Measurements from ENCODE around the gene OR6S1.
"Not testable (repeated sequence)": the region's sequence is repeated elsewhere in the genome, so short reads cannot be mapped to it uniquely, and the experiment has no call there.

Gene OR6S1

DNA sequence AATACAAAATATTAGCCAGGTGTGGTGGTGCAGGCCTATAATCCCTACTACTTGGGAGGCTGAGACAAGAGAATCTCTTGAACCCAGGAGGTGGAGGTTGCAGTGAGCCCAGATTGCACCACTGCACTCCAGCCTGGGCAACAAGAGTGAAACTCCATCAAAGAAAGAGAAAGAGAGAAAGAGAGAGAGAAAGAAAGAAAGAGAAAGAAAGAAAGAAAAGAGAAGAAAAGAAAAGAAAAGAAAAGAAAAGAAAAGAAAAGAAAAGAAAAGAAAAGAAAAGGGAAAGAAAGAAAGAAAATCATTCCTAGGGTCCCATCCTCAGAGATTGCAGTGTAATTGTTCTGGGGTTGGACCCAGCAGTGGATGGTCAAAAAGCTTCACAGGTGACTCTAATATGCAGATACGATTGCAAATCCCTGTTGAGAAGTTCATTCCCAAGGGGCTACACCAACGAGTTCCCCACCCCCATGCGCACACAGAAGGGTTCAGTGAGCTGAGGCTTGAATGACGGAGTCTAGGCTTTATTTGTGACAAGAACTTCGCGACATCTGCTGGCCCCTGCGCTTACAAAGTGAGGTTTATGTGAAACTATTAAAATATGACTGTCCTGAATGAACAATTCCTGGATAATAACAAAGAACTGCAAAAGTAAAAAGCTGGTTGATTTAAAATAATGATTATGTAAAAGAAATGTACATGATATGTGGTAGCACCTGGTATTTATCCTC, 32.9 kb downstream of the OR6S1 start:
- no peak for DNase-seq

DNA sequence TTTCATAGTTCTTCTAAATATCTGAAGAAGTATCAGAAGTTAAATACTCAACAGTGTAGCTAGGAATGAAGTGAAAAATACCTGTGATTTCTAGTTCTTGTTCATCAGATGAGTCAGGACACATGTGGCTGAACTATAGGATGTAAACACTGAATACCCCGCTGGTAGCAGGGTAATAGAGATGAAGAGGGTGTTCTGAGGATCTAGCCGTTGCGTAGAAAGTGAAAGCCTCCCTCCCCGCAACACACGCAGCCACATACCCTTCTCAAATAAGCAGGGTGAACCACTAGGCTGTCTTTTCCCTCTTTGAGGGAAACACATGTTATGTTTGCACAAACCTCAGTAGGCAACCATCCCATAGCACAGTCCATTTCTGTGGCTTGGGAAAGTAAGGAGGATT, 33.9 kb downstream of the OR6S1 start:
- DNase-seq: no peak

DNA sequence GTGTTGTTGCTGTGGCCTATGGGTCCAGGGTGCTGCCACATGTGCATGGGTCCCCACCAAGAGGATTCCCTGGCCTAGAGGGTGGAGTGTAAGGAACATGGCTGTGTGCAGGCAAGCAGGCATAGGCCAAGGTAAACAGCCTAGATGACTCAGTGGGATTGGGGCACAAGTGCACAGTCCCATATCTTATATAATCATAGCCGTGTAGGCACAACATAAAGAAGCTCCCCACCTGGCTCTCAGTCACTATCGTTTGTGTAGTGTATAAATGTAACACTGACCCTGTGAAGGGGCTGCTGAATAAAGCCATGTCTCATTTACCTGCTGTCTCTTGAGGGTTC, 34.6 kb downstream of the OR6S1 start:
- no peak for DNase-seq

DNA sequence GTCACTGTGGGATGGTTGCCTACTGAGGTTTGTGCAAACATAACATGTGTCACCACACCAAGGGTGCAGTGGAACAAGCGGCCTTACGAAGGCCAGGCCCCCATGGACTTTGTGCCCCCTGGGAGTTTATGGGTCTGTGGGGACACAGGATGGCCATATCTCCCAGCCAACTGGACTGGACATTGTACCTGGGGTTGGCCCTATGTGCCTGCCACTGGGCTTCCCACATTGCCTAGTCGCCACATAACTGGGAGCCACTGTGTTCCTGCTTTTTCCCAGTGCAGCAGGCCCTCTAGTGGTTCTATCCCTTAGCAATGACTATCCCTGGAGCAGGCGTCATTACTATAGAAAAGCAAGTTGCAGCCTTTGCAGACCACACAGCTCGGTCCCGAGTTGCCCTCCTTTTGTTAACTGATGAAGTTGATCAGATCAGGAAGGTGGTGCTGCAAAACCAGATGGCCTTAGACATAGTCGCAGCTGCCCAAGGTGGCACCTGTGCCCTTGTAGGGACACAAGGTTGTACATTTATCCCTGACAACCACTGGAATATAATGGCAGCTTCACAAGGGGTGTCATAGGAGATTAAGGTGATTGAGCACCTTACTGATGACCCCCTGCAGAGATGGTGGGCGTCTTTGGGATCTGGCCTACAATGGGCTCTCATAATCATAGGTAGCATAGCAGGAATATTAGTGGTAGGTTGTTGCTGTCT, 35.1 kb downstream of the OR6S1 start:
- no peak for DNase-seq

DNA sequence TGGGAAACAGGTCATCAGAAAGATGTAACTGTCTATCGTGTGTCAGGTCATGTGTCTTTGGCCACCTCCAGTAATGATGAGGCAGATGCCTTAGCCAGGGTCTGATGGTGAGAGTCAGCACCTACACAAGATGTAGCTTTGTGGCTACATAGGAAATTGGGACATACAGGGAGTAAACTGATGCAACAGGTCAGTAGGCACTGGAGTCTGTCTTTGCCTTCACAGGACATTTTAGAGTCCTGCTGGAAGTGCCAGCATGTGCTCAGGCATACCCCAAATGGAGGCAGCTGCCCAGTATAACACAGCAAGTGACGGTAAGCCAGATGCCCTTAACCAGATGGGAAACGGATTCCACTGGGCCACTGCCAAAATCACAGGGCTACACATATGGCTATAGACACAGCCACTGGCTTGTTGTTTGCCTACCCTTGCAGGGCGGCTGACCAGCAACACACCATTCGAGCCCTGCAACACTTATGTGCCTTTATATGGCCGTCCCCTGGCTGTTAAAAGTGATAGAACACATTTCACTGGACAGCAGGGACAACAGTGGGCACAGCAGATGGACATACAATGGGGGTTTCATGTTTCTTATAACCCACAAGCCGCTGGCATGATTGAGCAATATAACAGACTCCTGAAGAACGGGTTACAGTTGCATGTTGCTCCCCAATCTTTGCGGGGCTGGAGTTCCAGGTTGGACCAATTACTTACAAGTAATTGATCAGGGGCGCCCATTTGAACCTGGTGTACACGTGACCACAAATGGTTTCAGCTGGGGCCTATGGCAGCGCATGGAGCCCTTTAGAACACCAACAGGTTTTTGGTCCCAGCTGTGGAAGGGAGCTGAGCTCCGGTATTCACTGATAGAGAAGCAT, 37.4 kb downstream of the OR6S1 start:
- DNase-seq: no peak

DNA sequence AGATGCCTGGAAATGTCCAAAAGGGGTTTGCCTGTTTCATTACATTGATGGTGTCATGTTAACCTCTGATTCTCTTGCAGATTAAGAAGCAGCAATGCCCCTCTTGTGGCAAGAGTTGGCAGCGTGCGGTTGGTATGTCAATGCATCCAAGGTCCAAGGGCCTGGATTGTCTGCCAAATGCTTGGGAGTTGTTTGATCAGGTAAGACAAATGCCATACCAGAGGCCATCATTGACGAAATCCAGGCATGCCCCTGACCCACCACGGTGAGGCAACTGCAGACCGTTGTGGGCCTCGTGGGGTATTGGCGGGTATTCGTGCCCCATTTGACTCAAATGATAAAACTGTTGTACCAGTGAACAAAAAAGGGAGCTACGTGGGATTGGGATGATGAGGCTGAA, 38.9 kb downstream of the OR6S1 start:
- DNase-seq: no peak

DNA sequence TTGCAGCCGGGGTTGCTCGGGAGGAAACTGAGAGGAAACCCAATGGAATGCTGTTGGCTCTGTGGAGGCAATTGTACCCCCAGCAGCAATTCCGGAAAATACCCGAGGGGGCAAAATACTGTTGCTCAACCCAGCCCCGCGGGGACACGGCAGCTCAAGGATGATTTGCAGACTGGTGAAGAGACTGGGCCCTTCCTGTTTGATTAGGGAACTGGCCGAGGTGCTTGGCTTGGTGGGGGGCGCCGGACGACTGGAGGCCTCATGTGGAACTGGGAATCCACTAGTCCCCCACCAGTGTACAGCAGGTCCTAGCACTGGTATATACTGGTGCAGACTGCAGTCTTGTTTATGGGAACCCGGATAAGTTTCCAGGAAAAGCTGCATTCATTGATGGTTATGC, 40.0 kb downstream of the OR6S1 start:
- no peak for DNase-seq

DNA sequence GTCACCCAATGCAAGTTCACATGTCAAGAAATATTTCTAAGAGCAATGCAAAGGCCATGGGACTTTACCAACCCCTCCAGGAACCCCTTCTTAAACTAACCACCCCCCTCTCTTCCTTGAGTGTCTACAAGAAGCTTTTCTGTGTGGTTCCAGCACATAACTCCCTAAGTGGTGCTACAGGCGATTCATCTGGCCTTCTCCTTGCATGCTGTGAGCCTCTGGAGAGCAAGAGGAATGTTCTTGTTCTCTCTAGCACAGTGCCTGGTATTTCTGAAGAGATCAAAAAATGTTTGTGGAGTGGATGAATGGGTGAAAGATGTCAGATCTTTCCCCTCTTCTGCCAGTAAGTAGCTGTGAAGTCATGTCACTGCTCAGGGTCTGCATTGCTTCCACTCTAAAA, 44.4 kb downstream of the OR6S1 start:
- no peak for DNase-seq

DNA sequence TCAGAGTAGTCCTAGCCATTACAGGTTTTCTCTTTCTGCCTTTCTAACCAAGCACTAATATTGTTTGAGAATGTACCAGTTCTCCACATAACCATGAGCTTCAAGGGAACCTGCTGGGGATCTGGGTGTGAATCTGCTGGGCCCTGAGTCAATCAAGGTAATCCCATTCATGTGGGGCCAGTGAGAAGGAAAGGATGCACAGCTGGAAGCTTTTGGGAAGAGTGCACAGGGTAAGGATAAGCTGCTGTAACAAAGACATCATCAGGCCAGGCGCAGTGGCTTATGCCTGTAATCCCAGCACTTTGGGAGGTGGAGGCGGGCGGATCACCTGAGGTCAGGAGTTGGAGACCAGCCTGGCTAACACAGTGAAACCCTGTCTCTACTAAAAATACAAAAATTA, 45.8 kb downstream of the OR6S1 start:
- not testable (repeated sequence) for DNase-seq

DNA sequence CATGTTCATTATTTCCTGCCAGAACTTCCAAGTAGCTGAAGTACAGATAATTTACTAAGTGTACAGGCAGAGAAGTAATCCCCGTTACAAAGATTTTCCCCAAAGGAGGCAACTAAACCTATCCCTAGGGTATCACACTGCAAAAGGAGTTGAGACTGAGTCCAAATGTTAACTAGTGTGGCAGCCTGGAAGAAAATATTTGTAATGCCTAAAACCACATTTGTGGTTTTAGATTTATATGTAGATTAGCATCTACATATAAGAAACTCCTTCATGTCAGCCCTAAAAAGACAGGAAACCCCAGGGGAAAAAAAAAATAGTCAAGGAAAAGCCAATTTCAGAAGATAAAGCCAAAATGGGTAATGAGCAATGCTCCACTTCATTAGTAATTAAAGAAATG, 48.9 kb downstream of the OR6S1 start:
- DNase-seq: no peak

DNA sequence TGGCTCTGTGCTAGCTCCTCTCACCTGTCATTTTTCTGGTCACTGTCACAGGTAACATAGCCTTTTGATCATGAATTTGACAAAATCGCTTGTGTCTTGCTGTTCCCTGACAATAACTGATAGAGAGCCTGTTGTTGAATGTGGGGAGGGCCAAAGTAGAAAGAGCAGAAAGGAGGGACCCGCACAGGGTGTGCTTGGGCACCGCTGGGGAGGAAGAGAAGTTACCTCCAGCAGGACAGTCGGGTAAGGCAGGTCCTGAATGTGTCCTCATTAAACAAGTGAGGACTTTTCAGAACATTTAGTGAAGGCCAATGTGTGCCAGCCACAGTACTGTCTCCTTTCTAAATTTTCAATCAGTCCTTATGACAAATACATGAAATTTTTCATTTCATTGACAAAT, 50.3 kb downstream of the OR6S1 start, which contains the start of gene RNASE12:
RNASE12 (minus strand) TSS at position 142 of the 400 bp plus-strand sequence. CDS start 653 bp downstream, outside the sequence.
- DNase-seq: no peak

Data from CD4-positive, alpha-beta T cell treated with Interleukin-4 for 1 hour (primary cell).